Measurements from ENCODE around the gene OR6J1.
A peak's percentile ranks its signal among the peaks of the same experiment; 100 is the strongest.
"Not testable (repeated sequence)": the region's sequence is repeated elsewhere in the genome, so short reads cannot be mapped to it uniquely, and the experiment has no call there.

Gene OR6J1

GRCh38 chr14:22644305-22644635 lies at the start of gene OR6J1:
Gene OR6J1 (minus strand): TSS chr14:22644352. CDS start chr14:22634811, 9,541 bp downstream.
- H3K4me3 ChIP-seq (ENCODE audit: low read depth, low read length) = no peak within 1 kb of the TSS
- no peak for DNase-seq (ENCODE audit: low read depth)
- TF ChIP-seq CTCF (IDR thresholded peaks at IDR 0.05; ENCODE audit: control insufficient read depth, extremely low read depth, insufficient read depth) = no peak

- H3K4me3 ChIP-seq (ENCODE audit: low read depth, low read length) = no peak overlapping the region
- no peak for TF ChIP-seq CTCF (IDR thresholded peaks at IDR 0.05; ENCODE audit: control insufficient read depth, extremely low read depth, insufficient read depth)
- DNase-seq (ENCODE audit: low read depth) = no peak
These were observed 48.0 kb upstream of the OR6J1 start for GRCh38 chr14:22692194-22692593.

GRCh38 chr14:22691171-22691570 lies 47.0 kb upstream of the OR6J1 start:
- H3K4me3 ChIP-seq (ENCODE audit: low read depth, low read length) = no peak overlapping the region
- no peak for TF ChIP-seq CTCF (IDR thresholded peaks at IDR 0.05; ENCODE audit: control insufficient read depth, extremely low read depth, insufficient read depth)
- DNase-seq (ENCODE audit: low read depth) = no peak

GRCh38 chr14:22689199-22689598 lies 45.0 kb upstream of the OR6J1 start:
- no peak overlapping the region for H3K4me3 ChIP-seq (ENCODE audit: low read depth, low read length)
- TF ChIP-seq CTCF (IDR thresholded peaks at IDR 0.05; ENCODE audit: control insufficient read depth, extremely low read depth, insufficient read depth) = no peak
- DNase-seq (ENCODE audit: low read depth) = no peak

GRCh38 chr14:22687969-22688368 lies 43.8 kb upstream of the OR6J1 start:
- DNase-seq (ENCODE audit: low read depth) = not testable (repeated sequence)

GRCh38 chr14:22686176-22686611 lies 42.0 kb upstream of the OR6J1 start:
- DNase-seq (ENCODE audit: low read depth); H3K4me3 ChIP-seq (ENCODE audit: low read depth, low read length): not testable (repeated sequence)

More at GRCh38 chr14:22687969-22688368, 43.8 kb upstream of the OR6J1 start:
- not testable (repeated sequence) for H3K4me3 ChIP-seq (ENCODE audit: low read depth, low read length)

- no peak overlapping the region for H3K4me3 ChIP-seq (ENCODE audit: low read depth, low read length)
- TF ChIP-seq CTCF (IDR thresholded peaks at IDR 0.05; ENCODE audit: control insufficient read depth, extremely low read depth, insufficient read depth) = no peak
These were observed 41.3 kb upstream of the OR6J1 start for GRCh38 chr14:22685467-22685866.

GRCh38 chr14:22683428-22683827 lies 39.3 kb upstream of the OR6J1 start:
- DNase-seq (ENCODE audit: low read depth); H3K4me3 ChIP-seq (ENCODE audit: low read depth, low read length): not testable (repeated sequence)

More at GRCh38 chr14:22685467-22685866, 41.3 kb upstream of the OR6J1 start:
- peak; percentile 19 for DNase-seq (ENCODE audit: low read depth)

GRCh38 chr14:22678221-22678620 lies 34.1 kb upstream of the OR6J1 start:
- no peak for TF ChIP-seq CTCF (IDR thresholded peaks at IDR 0.05; ENCODE audit: control insufficient read depth, extremely low read depth, insufficient read depth)
- no peak overlapping the region for H3K4me3 ChIP-seq (ENCODE audit: low read depth, low read length)
- DNase-seq (ENCODE audit: low read depth) = no peak

- not testable (repeated sequence) for DNase-seq (ENCODE audit: low read depth); H3K4me3 ChIP-seq (ENCODE audit: low read depth, low read length)
These were observed 33.4 kb upstream of the OR6J1 start for GRCh38 chr14:22677551-22677950.
